WTC11 (cell line): ENCODE measurements around the gene LTBP4. TPM values are rescaled to one million over a fixed set of nuclear protein-coding genes. Genes with fewer than 3 reads are reported as not detected.

Experiments
- ATAC-seq: fragments of 200-7000 bp; cut with Tn5 transposase; 2 replicates; pipeline ENCODE4 v1.10.0; 2021; ENCODE audit warnings: mild to moderate bottlenecking, moderate library complexity
- CTCF ChIA-PET: fragments of 300-600 bp; sonication (Branson Sonifier 250); formaldehyde crosslinking; loops from one replicate; lab custom pipeline; 2021; ENCODE audit warnings: antibody characterized with exemption; lab: Charles Lee
- POLR2A ChIA-PET: fragments of 350-600 bp; sonication (Branson Sonifier 250); formaldehyde crosslinking; loops from one replicate; lab custom pipeline; 2021; ENCODE audit warnings: antibody characterized with exemption; lab: Charles Lee
- DNase-seq: peaks from one replicate; pipeline ENCODE4 v3.0.0; 2021; ENCODE audit warnings: low spot score
- H3K27ac Mint-ChIP-seq: 2 replicates; pipeline ENCODE4 v1.8.0; 2021; ENCODE audit warnings: mixed read lengths
- H3K27me3 Mint-ChIP-seq: 2 replicates; pipeline ENCODE4 v1.8.0; 2021; ENCODE audit warnings: low read depth, mild to moderate bottlenecking, moderate library complexity, mixed read lengths
- H3K36me3 Mint-ChIP-seq: 2 replicates; pipeline ENCODE4 v1.8.0; 2021; ENCODE audit warnings: mixed read lengths
- H3K4me1 Mint-ChIP-seq: 2 replicates; pipeline ENCODE4 v1.8.0; 2022; ENCODE audit warnings: mixed read lengths
- H3K4me3 Mint-ChIP-seq: 2 replicates; pipeline ENCODE4 v1.8.0; 2021; ENCODE audit warnings: mild to moderate bottlenecking, moderate library complexity, mixed read lengths
- H3K9me3 Mint-ChIP-seq: 2 replicates; pipeline ENCODE4 v1.8.0; 2021; ENCODE audit warnings: mixed read lengths
- ATF2 ChIP-seq: sonication (generic); formaldehyde crosslinking; IDR thresholded peaks from 2 replicates; pipeline ENCODE4 v1.8.1; 2022; ENCODE audit warnings: low read depth, missing genetic modification reagents, borderline replicate concordance
- CDX4 ChIP-seq: fragments of 250-450 bp; sonication (Bioruptor Pico); IDR thresholded peaks from 2 replicates; pipeline ENCODE4 v1.9.0; 2021; ENCODE audit warnings: moderate library complexity, mild to moderate bottlenecking, inconsistent platforms, borderline replicate concordance
- FOXJ3 ChIP-seq: sonication (generic); formaldehyde crosslinking; IDR thresholded peaks from 2 replicates; pipeline ENCODE4 v1.9.0; 2021; ENCODE audit warnings: missing genetic modification reagents, mild to moderate bottlenecking, borderline replicate concordance
- FOXP1 ChIP-seq: sonication (generic); formaldehyde crosslinking; IDR thresholded peaks from 2 replicates; pipeline ENCODE4 v1.8.0; 2022; ENCODE audit warnings: missing genetic modification reagents, mild to moderate bottlenecking, moderate library complexity, borderline replicate concordance
- GRHL2 ChIP-seq: fragments of 250-450 bp; sonication (Bioruptor Pico); IDR thresholded peaks from 2 replicates; pipeline ENCODE4 v1.8.0; 2022; ENCODE audit warnings: mild to moderate bottlenecking, moderate library complexity; ENCODE audit not compliant: insufficient replicate concordance, severe bottlenecking
- HMGXB4 ChIP-seq: sonication (generic); formaldehyde crosslinking; IDR thresholded peaks from 2 replicates; pipeline ENCODE4 v1.8.1; 2023; ENCODE audit warnings: mild to moderate bottlenecking, moderate library complexity, missing genetic modification reagents
- IRF2 ChIP-seq: sonication (generic); formaldehyde crosslinking; IDR thresholded peaks from 2 replicates; pipeline ENCODE4 v1.8.0; 2022; ENCODE audit warnings: low read depth, missing genetic modification reagents, borderline replicate concordance
- NFYB ChIP-seq: sonication (generic); formaldehyde crosslinking; conservative IDR thresholded peaks from 2 replicates; pipeline ENCODE4 v1.8.0; 2022; ENCODE audit warnings: low read depth, missing genetic modification reagents
- PREB ChIP-seq: sonication (generic); formaldehyde crosslinking; IDR thresholded peaks from 2 replicates; pipeline ENCODE4 v1.8.1; 2022; ENCODE audit warnings: mild to moderate bottlenecking, missing genetic modification reagents, moderate library complexity, borderline replicate concordance
- SMAD4 ChIP-seq: sonication (generic); formaldehyde crosslinking; IDR thresholded peaks from 2 replicates; pipeline ENCODE4 v1.8.0; 2022; ENCODE audit warnings: mild to moderate bottlenecking, missing genetic modification reagents
- STAT6 ChIP-seq: sonication (generic); formaldehyde crosslinking; conservative IDR thresholded peaks from 2 replicates; pipeline ENCODE4 v1.8.1; 2023; ENCODE audit warnings: mild to moderate bottlenecking, low read depth, missing genetic modification reagents, moderate library complexity
- TP53 ChIP-seq: sonication (generic); formaldehyde crosslinking; IDR thresholded peaks from 2 replicates; pipeline ENCODE4 v1.8.1; 2023; ENCODE audit warnings: mild to moderate bottlenecking, missing genetic modification reagents
- ZBTB43 ChIP-seq: sonication (generic); formaldehyde crosslinking; IDR thresholded peaks from 2 replicates; pipeline ENCODE4 v1.8.1; 2023; ENCODE audit warnings: mild to moderate bottlenecking, missing genetic modification reagents
- ZMAT4 ChIP-seq: fragments of 250-450 bp; sonication (Bioruptor Pico); IDR thresholded peaks from 2 replicates; pipeline ENCODE4 v1.9.0; 2021; ENCODE audit warnings: mild to moderate bottlenecking
- ZNF121 ChIP-seq: sonication (generic); formaldehyde crosslinking; IDR thresholded peaks from 2 replicates; pipeline ENCODE4 v1.8.0; 2023; ENCODE audit warnings: missing genetic modification reagents
- ZNF138 ChIP-seq: sonication (generic); formaldehyde crosslinking; conservative IDR thresholded peaks from 2 replicates; pipeline ENCODE4 v1.8.1; 2022; ENCODE audit warnings: mild to moderate bottlenecking, moderate library complexity, missing genetic modification reagents
- ZNF219 ChIP-seq: sonication (generic); formaldehyde crosslinking; IDR thresholded peaks from 2 replicates; pipeline ENCODE4 v1.8.0; 2023; ENCODE audit warnings: missing genetic modification reagents, mild to moderate bottlenecking, borderline replicate concordance
- ZNF317 ChIP-seq: sonication (generic); formaldehyde crosslinking; IDR thresholded peaks from 2 replicates; pipeline ENCODE4 v1.8.1; 2023; ENCODE audit warnings: low read depth, mild to moderate bottlenecking, moderate library complexity, missing genetic modification reagents, borderline replicate concordance
- ZNF396 ChIP-seq: fragments of 250-450 bp; sonication (Bioruptor Pico); IDR thresholded peaks from 2 replicates; pipeline ENCODE4 v1.8.0; 2021; ENCODE audit warnings: mild to moderate bottlenecking, moderate library complexity, borderline replicate concordance
- total RNA-seq: library from RNA; stranded (reverse); gene quantifications from 3 replicates; pipeline ENCODE4 v1.2.3, GENCODE V29; 2021

LTBP4 gene
- total RNA-seq, 1 experiment from 2014 or later: 125 TPM

GRCh38 chr19:40583283-40583682 is 17.9 kb upstream of the LTBP4 start:
- DNase-seq (no peak), ATAC-seq (no peak)
- Mint-ChIP-seq H3K9me3 (no peaks in the 10 kb centered on the region), H3K4me1 (peaks cover 4% of the 10 kb centered on the region), H3K27ac (no peak overlapping the region), H3K36me3 (peaks cover 58% of the 10 kb centered on the region), H3K27me3 (no peaks in the 10 kb centered on the region), H3K4me3 (no peak overlapping the region)
- TF ChIP-seq HMGXB4 (CRISPR knock-in tag) (no peak), NFYB (CRISPR knock-in tag) (no peak), FOXP1 (CRISPR knock-in tag) (no peak), ZNF121 (CRISPR knock-in tag) (no peak), FOXJ3 (CRISPR knock-in tag) (no peak), TP53 (CRISPR knock-in tag) (no peak), ZNF138 (no peak)
- CTCF ChIA-PET: interaction anchor here (0.9 to 1.0 kb wide), 2 partner anchors 15 to 21 kb away, joined by 3 read pairs; no protein-coding TSS in a partner anchor
- POLR2A ChIA-PET: no interaction called here

GRCh38 chr19:40584007-40584406 is 17.2 kb upstream of the LTBP4 start:
- ATAC-seq (peak; percentile 74), DNase-seq (no peak)
- no peaks in the 10 kb centered on the region for H3K27me3 Mint-ChIP-seq
- TF ChIP-seq PREB (CRISPR knock-in tag) (no peak), SMAD4 (CRISPR knock-in tag) (no peak), CDX4 (CRISPR knock-in tag) (no peak), STAT6 (CRISPR knock-in tag) (no peak), GRHL2 (no peak), ZBTB43 (no peak), ZMAT4 (CRISPR knock-in tag) (no peak), ZNF396 (CRISPR knock-in tag) (no peak), ATF2 (no peak), IRF2 (CRISPR knock-in tag) (no peak), ZNF317 (CRISPR knock-in tag) (no peak), ZNF219 (CRISPR knock-in tag) (no peak)
- H3K36me3 Mint-ChIP-seq: peaks cover 55% of the 10 kb centered on the region
- H3K27ac Mint-ChIP-seq: no peak overlapping the region
- ChIA-PET POLR2A (no interaction called here), CTCF (interaction anchor here (0.9 to 1.0 kb wide), 3 partner anchors 14 to 20 kb away, joined by 3 read pairs; partner anchors contain the start of gene LTBP4)
- H3K4me1 Mint-ChIP-seq: no peaks in the 10 kb centered on the region
- no peaks in the 10 kb centered on the region for H3K9me3 Mint-ChIP-seq
- no peak overlapping the region for H3K4me3 Mint-ChIP-seq
